Karpas-422 (cell line): ENCODE measurements around the gene TMPRSS5. TPM values are rescaled to one million over a fixed set of nuclear protein-coding genes. Genes with fewer than 3 reads are reported as not detected.
"Not testable (repeated sequence)": the region's sequence is repeated elsewhere in the genome, so short reads cannot be mapped to it uniquely, and the experiment has no call there.

Experiments used
- DNase-seq: peaks from one replicate; pipeline ENCODE4 v3.0.0-alpha.2; 2015
- H2AFZ ChIP-seq: fragments of 200-600 bp; sonication (generic); 2 replicates; pipeline ENCODE4 v1.6.1; 2014; ENCODE audit warnings: antibody characterized with exemption, low read length, mixed read lengths
- H3K27ac ChIP-seq: fragments of 200-600 bp; sonication (generic); 2 replicates; pipeline ENCODE4 v1.5.1; 2014; ENCODE audit warnings: mild to moderate bottlenecking, low read length, moderate library complexity
- H3K27me3 ChIP-seq: fragments of 200-600 bp; sonication (generic); 2 replicates; pipeline ENCODE4 v1.6.1; 2014; ENCODE audit warnings: low read length, mixed read lengths
- H3K36me3 ChIP-seq: fragments of 200-600 bp; sonication (generic); 2 replicates; pipeline ENCODE4 v1.6.1; 2014; ENCODE audit warnings: low read length, mixed read lengths; ENCODE audit not compliant: insufficient read depth
- H3K4me1 ChIP-seq: fragments of 200-600 bp; sonication (generic); 2 replicates; pipeline ENCODE4 v1.6.1; 2014; ENCODE audit warnings: mild to moderate bottlenecking, low read length, mixed read lengths
- H3K4me2 ChIP-seq: fragments of 200-600 bp; sonication (generic); 2 replicates; pipeline ENCODE4 v1.6.1; 2014; ENCODE audit warnings: low read length, low read depth, mild to moderate bottlenecking; ENCODE audit not compliant: poor library complexity, severe bottlenecking
- H3K4me3 ChIP-seq: fragments of 200-600 bp; sonication (generic); 2 replicates; pipeline ENCODE4 v1.5.1; 2014; ENCODE audit warnings: mild to moderate bottlenecking, antibody characterized with exemption, low read length, mixed read lengths
- H3K79me2 ChIP-seq: fragments of 200-600 bp; sonication (generic); 2 replicates; pipeline ENCODE4 v1.6.1; 2014; ENCODE audit warnings: mild to moderate bottlenecking, low read length, mixed read lengths
- H3K9ac ChIP-seq: fragments of 200-600 bp; sonication (generic); 2 replicates; pipeline ENCODE4 v1.6.0; 2014; ENCODE audit warnings: low read length
- H3K9me2 ChIP-seq: fragments of 200-600 bp; sonication (generic), shearing (Covaris generic); replicated peaks from 2 replicates; pipeline ENCODE4 v1.6.0; 2014; ENCODE audit warnings: mild to moderate bottlenecking, low read length, moderate library complexity; ENCODE audit not compliant: insufficient read depth
- H3K9me3 ChIP-seq: fragments of 300-700, 200-600 bp; sonication (generic); 2 replicates; pipeline ENCODE4 v1.6.1; 2014; ENCODE audit warnings: low read length, mixed read lengths
- H4K20me1 ChIP-seq: fragments of 200-600 bp; sonication (generic); 2 replicates; pipeline ENCODE4 v1.6.1; 2014; ENCODE audit warnings: mild to moderate bottlenecking, antibody characterized with exemption, low read length, low read depth; ENCODE audit not compliant: insufficient read depth
- total RNA-seq: library from RNA; depleted of rRNA; stranded (reverse); fragments of >200 nt; shearing (Covaris generic); gene quantifications from 2 replicates; pipeline ENCODE4 v1.2.3, GENCODE V29; 2014; ENCODE audit warnings: low replicate concordance

The TMPRSS5 gene
- total RNA-seq, 1 experiment from 2014 or later, result 0.19 TPM

DNA sequence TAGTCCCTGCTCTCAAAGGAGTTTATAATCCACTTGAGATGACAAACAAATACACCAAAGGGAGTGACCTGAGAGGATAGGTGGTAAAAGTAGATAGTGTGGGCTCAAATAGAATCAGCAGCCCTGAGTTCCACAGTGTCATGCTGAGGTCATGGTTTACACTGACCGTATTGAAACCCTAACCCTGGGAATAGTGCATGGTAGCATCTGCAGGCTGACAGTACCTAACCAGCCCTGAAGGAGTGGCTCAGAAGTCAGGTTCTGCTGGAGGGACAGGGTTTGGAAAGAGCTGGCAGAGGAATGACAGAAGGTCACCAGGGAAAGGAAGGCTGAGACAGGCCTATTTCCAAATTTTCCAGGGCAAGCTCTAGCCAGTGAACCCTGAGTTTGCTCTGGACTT lies 9.2 kb upstream of the TMPRSS5 start:
- H4K20me1 ChIP-seq, result no peaks in the 10 kb centered on the region
- no peak overlapping the region for H3K27ac ChIP-seq
- H3K9ac ChIP-seq, result no peak overlapping the region
- DNase-seq, result no peak
- no peaks in the 10 kb centered on the region for H3K9me2 ChIP-seq
- H3K9me3 ChIP-seq, result no peaks in the 10 kb centered on the region
- no peaks in the 10 kb centered on the region for H3K27me3 ChIP-seq
- H3K79me2 ChIP-seq, result no peaks in the 10 kb centered on the region
- no peaks in the 10 kb centered on the region for H3K4me1 ChIP-seq
- no peak overlapping the region for H3K4me3 ChIP-seq
- H3K36me3 ChIP-seq, result no peaks in the 10 kb centered on the region
- H3K4me2 ChIP-seq, result no peak overlapping the region
- H2AFZ ChIP-seq, result no peak overlapping the region

DNA sequence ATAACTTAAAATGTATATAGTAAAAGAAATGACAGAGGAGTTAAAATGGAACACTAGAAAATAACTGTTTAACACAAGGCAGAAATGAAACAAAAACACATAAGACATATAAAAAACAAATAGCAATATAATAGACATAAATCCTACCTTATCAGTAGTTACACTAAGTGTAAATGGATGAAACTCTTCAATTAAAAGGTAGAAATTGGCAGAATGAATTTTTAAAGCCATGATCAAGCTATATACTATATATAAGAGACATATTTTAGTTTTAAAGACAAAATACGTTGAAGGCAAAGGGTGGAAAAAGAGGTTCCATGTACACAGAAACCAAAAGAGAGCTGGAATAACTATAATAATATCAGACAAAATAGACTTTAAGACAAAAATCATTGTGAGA lies 4.9 kb upstream of the TMPRSS5 start:
- Histone ChIP-seq H3K36me3 (no peaks in the 10 kb centered on the region), H4K20me1 (no peaks in the 10 kb centered on the region), H3K4me2 (no peak overlapping the region), H3K27me3 (no peaks in the 10 kb centered on the region), H3K4me3 (no peak overlapping the region), H3K4me1 (no peaks in the 10 kb centered on the region), H2AFZ (no peak overlapping the region), H3K79me2 (no peaks in the 10 kb centered on the region), H3K9ac (no peak overlapping the region), H3K9me3 (no peaks in the 10 kb centered on the region), H3K27ac (no peak overlapping the region), H3K9me2 (no peaks in the 10 kb centered on the region)
- no peak for DNase-seq

DNA sequence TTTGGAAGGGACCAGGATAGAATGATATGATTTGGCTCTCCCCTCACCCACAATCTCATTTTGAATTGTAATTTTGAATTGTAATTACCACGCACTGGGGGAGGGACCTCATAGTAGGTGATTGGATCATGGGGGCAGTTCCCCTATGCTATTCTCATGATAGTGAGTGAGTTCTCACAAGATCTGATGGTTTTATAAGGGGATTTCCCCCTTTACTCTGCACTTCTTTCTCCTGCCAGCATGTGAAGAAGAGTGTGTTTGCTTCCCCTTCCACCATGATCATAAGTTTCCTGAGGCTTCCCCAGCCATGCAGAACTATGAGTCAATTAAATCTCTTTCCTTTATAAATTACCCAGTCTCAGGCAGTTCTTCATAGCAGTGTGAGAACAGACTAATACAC lies 2.6 kb downstream of the TMPRSS5 start:
- H4K20me1 ChIP-seq, H3K9me2 ChIP-seq, H3K9me3 ChIP-seq, H3K4me2 ChIP-seq, H3K27ac ChIP-seq, H3K4me3 ChIP-seq, H3K79me2 ChIP-seq, H3K4me1 ChIP-seq, H2AFZ ChIP-seq, H3K36me3 ChIP-seq, H3K9ac ChIP-seq, DNase-seq, H3K27me3 ChIP-seq: not testable (repeated sequence)

DNA sequence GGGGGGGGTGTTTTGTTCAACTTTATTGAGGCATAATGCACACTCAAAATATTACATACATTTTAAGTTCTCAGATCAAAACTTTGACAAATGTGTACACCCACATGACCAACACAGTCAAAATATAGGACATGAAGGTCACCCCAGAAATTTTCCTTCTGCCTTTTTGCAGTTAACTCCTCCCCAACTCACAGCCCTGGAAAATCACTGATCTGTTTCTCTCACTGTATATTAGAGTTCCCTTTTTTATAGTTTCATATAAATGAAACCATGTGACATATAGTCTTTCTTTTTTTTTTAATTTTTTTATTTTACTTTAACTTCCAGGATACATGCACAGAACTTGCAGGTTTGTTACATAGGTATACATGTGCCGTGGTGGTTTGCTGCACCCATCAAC lies 4.6 kb downstream of the TMPRSS5 start:
- H3K27ac ChIP-seq, result no peak overlapping the region
- no peaks in the 10 kb centered on the region for H3K9me2 ChIP-seq
- no peak overlapping the region for H3K9ac ChIP-seq
- H3K4me3 ChIP-seq, result no peak overlapping the region
- H3K36me3 ChIP-seq, result no peaks in the 10 kb centered on the region
- H3K4me2 ChIP-seq, result no peak overlapping the region
- no peak for DNase-seq
- H3K27me3 ChIP-seq, result no peaks in the 10 kb centered on the region
- no peaks in the 10 kb centered on the region for H3K4me1 ChIP-seq
- no peak overlapping the region for H2AFZ ChIP-seq
- H3K9me3 ChIP-seq, result no peaks in the 10 kb centered on the region
- H3K79me2 ChIP-seq, result no peaks in the 10 kb centered on the region
- H4K20me1 ChIP-seq, result no peaks in the 10 kb centered on the region

DNA sequence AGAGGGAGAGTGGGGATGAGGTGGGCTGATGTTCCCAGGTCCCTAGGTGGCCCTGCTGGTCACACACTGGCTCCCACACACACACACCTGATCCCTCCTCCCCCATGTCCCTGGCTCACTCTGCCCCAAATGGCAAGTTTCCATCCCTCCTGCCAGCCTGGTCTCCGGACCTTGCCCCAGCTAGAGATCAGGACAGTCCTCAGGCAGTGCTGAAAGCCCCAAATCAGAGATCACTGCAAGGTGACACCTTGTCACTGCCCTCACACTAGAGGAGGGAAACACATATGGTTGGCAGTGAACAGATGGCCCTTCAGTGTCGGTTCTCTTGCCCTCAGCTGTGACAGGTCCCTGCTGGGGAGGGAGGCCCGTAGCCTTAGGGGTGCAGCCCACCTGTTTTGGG lies 7.6 kb downstream of the TMPRSS5 start:
- no peaks in the 10 kb centered on the region for H3K9me2 ChIP-seq
- no peak overlapping the region for H2AFZ ChIP-seq
- H3K27ac ChIP-seq, result no peak overlapping the region
- no peaks in the 10 kb centered on the region for H4K20me1 ChIP-seq
- no peak overlapping the region for H3K4me3 ChIP-seq
- no peaks in the 10 kb centered on the region for H3K79me2 ChIP-seq
- no peak overlapping the region for H3K4me2 ChIP-seq
- H3K4me1 ChIP-seq, result no peaks in the 10 kb centered on the region
- H3K9ac ChIP-seq, result no peak overlapping the region
- no peaks in the 10 kb centered on the region for H3K9me3 ChIP-seq
- no peak for DNase-seq
- no peaks in the 10 kb centered on the region for H3K36me3 ChIP-seq
- H3K27me3 ChIP-seq, result no peaks in the 10 kb centered on the region

DNA sequence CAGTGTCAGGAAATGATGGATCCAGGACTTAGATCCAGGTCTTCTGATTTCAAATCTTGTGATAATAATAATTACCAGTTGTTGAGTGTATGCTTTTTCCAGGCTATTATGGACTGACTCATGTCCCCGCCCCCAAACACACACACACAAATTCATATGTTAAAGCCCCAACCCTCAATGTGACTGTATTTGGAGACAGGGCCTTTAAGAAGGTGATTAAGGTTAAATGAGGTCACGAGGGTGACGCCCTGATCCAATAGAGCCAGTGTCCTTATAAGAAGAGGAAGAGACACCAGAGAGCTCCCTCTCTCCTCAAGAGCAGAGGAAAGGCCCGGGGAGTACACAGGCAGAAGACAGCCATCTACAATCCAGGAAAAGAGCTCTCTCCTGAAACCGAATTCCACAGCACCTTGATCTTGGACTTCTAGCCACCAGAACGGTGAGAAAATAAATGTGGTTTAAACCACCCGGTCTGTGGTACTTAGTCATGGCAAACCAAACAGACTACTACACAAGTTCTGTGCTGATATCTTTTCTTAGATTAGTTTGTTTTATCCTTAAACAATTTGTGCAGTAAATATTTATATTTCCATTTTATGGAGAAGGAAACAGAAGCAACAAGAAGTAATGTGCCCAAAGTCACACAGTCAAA lies 8.2 kb downstream of the TMPRSS5 start:
- Histone ChIP-seq H3K27me3 (no peaks in the 10 kb centered on the region), H2AFZ (no peak overlapping the region)

DNA sequence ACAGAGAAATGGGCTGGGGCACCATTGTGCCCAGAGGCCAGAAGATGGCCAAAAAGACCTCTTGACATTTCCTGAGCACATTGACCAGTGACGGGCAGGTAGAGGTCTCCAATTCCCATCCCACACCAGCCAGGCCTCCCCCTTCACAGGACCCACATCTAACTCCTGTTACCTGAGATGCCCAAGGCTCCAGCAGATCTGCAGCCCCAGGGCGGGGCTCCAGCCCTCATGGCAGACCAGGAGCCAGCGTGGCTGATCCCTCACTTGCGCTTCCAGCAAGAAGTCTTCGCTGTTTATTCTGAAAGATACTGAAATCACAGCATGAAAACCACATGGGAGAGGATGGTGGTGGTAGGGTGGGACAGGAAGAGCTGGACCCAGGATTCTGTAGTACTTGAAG lies 9.0 kb downstream of the TMPRSS5 start:
- Histone ChIP-seq H3K36me3 (no peaks in the 10 kb centered on the region), H3K4me1 (no peaks in the 10 kb centered on the region), H3K9me2 (no peaks in the 10 kb centered on the region), H3K9me3 (no peaks in the 10 kb centered on the region), H3K27me3 (no peaks in the 10 kb centered on the region), H3K27ac (no peak overlapping the region), H2AFZ (no peak overlapping the region), H4K20me1 (no peaks in the 10 kb centered on the region), H3K4me3 (no peak overlapping the region), H3K4me2 (no peak overlapping the region), H3K9ac (no peak overlapping the region), H3K79me2 (no peaks in the 10 kb centered on the region)
- DNase-seq, result no peak

More for the DNA sequence above, 8.2 kb downstream of the TMPRSS5 start:
- Histone ChIP-seq H3K79me2 (no peaks in the 10 kb centered on the region), H3K9me2 (no peaks in the 10 kb centered on the region), H3K36me3 (no peaks in the 10 kb centered on the region), H3K9me3 (no peaks in the 10 kb centered on the region), H3K4me1 (no peaks in the 10 kb centered on the region), H3K9ac (no peak overlapping the region), H3K4me2 (no peak overlapping the region), H4K20me1 (no peaks in the 10 kb centered on the region), H3K27ac (no peak overlapping the region), H3K4me3 (no peak overlapping the region)
- DNase-seq, result no peak

DNA sequence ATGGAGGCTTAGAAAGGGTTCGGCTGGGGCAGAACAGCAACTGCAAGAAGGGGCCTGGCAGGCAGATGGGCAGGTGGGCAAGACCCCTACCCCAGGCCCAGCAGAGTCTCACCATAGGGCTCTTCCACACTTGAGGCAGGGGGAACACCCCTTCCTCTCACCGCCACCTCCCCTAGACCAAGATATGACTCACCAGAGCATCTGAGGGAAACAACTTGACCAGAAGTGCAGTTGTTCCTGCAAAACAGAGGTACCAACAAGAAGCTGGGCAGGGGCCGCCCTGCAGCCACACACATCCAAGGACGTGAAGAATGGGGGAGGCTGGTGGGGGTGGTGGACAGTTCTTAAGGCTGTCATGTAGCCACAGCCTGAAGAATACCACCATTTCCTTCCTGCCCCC lies 10.9 kb downstream of the TMPRSS5 start:
- Histone ChIP-seq H4K20me1 (no peaks in the 10 kb centered on the region), H3K4me2 (no peak overlapping the region), H3K4me3 (no peak overlapping the region), H3K36me3 (no peaks in the 10 kb centered on the region), H3K27me3 (no peaks in the 10 kb centered on the region), H3K27ac (no peak overlapping the region), H3K9me2 (no peaks in the 10 kb centered on the region), H3K9me3 (no peaks in the 10 kb centered on the region), H2AFZ (no peak overlapping the region), H3K4me1 (no peaks in the 10 kb centered on the region), H3K9ac (no peak overlapping the region), H3K79me2 (no peaks in the 10 kb centered on the region)
- no peak for DNase-seq

DNA sequence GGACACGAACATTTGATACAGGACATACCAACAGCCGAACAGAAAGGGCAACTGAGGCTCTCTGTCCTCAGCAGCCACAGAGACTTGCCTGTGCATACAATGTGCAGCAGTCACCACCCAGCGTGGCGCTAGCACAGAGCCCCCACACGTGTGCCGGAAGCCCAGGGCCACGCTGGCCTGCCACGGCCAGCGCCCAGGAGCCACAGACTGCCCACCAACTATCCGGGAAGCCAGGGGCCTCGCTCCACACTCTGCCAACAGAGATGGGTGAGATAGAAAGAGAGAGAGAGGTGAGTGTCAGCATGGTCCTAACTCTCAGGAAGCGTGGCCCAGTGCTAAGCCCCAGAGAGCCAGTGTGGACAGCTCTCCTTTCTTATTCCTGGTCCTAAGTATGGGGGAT lies 11.7 kb downstream of the TMPRSS5 start:
- Histone ChIP-seq H3K36me3 (no peaks in the 10 kb centered on the region), H4K20me1 (no peaks in the 10 kb centered on the region), H3K27ac (no peak overlapping the region), H3K4me1 (no peaks in the 10 kb centered on the region), H3K4me2 (no peak overlapping the region), H3K9me2 (no peaks in the 10 kb centered on the region), H3K27me3 (no peaks in the 10 kb centered on the region), H3K9me3 (no peaks in the 10 kb centered on the region), H3K79me2 (no peaks in the 10 kb centered on the region), H2AFZ (no peak overlapping the region), H3K9ac (no peak overlapping the region), H3K4me3 (no peak overlapping the region)
- DNase-seq, result no peak
